Effector CD4-positive, alpha-beta T cell (primary cell): ENCODE measurements around the gene RBFOX2.

ENCODE experiments used
- DNase-seq: peaks from one replicate; pipeline ENCODE4 v3.0.0-alpha.2; 2020

Gene RBFOX2

GRCh38 chr22:35893698-35894097 lies 134.9 kb downstream of the RBFOX2 start:
- DNase-seq = no peak

GRCh38 chr22:35892192-35892591 lies 136.4 kb downstream of the RBFOX2 start:
- DNase-seq = no peak

- no peak for DNase-seq
Measured at GRCh38 chr22:35891442-35891841, 137.2 kb downstream of the RBFOX2 start.

GRCh38 chr22:35889071-35889470 lies 139.6 kb downstream of the RBFOX2 start:
- DNase-seq = no peak

- DNase-seq = no peak
Measured at GRCh38 chr22:35888181-35888870, 140.3 kb downstream of the RBFOX2 start.

GRCh38 chr22:35887296-35887875 lies 141.2 kb downstream of the RBFOX2 start:
- DNase-seq = no peak

GRCh38 chr22:35886309-35886708 lies 142.3 kb downstream of the RBFOX2 start:
- DNase-seq = no peak

- no peak for DNase-seq
Measured at GRCh38 chr22:35884529-35884928, 144.1 kb downstream of the RBFOX2 start.

GRCh38 chr22:35883031-35883620 lies 145.5 kb downstream of the RBFOX2 start:
- no peak for DNase-seq

GRCh38 chr22:35882211-35883030 lies 146.2 kb downstream of the RBFOX2 start:
- DNase-seq = no peak

GRCh38 chr22:35879351-35879750 lies 149.3 kb downstream of the RBFOX2 start:
- DNase-seq = no peak

- DNase-seq = no peak
Measured at GRCh38 chr22:35873426-35873825, 155.2 kb downstream of the RBFOX2 start.

- no peak for DNase-seq
Measured at GRCh38 chr22:35872451-35872850, 156.2 kb downstream of the RBFOX2 start.

GRCh38 chr22:35870517-35871293 lies 157.9 kb downstream of the RBFOX2 start:
- DNase-seq = no peak

- DNase-seq = no peak
Measured at GRCh38 chr22:35868938-35869337, 159.7 kb downstream of the RBFOX2 start.

- DNase-seq = no peak
Measured at GRCh38 chr22:35866651-35867050, 162.0 kb downstream of the RBFOX2 start.

- no peak for DNase-seq
Measured at GRCh38 chr22:35864545-35865165, 164.0 kb downstream of the RBFOX2 start.

- DNase-seq = no peak
Measured at GRCh38 chr22:35863432-35863831, 165.2 kb downstream of the RBFOX2 start.

GRCh38 chr22:35862697-35863096 lies 165.9 kb downstream of the RBFOX2 start:
- no peak for DNase-seq

- DNase-seq = no peak
Measured at GRCh38 chr22:35861451-35861850, 167.2 kb downstream of the RBFOX2 start.

- no peak for DNase-seq
Measured at GRCh38 chr22:35860837-35861236, 167.8 kb downstream of the RBFOX2 start.

GRCh38 chr22:35860087-35860733 lies 168.4 kb downstream of the RBFOX2 start:
- DNase-seq = no peak
